ENCODE results near the gene NFASC.

Gene NFASC

DNA sequence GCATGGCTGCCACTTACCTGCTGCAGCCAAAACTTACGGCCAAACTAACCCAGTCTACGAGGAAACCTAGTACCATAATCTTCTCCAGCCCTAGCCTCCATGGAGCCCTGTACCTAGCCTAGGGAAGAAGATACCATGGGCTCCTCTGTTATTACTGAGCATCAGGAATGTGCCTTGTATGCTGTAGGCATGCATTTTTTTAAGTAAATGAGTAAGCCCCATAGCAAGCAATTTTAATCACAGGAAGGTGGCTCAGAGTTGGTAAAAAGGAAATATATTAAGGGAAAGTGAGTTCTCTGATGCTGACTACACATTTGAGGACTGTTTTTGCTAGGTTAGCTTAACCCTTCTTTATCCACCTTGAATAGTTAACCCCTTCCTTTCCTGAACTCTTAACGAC, 21.2 kb downstream of the NFASC start:
- DNase-seq: peak; percentile 43

DNA sequence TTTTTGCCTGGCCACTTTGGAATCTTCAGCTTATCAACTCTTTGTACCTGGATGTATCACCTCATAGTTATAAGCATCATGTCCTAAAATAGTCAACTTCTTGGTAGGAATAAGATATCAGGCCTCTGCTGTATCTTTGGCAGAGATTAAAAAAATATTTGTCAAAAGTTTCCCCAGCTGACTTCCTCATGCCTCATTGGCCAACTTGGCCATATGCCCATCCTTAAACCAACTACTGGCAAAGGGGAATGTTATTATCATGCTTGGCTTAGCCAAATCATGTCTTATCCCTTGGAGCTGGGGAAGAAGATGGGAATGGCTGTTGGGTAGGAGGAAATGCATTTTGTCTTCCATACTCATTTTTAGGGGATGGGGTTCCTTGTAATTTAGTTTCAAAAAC, 23.4 kb downstream of the NFASC start:
- DNase-seq: no peak

DNA sequence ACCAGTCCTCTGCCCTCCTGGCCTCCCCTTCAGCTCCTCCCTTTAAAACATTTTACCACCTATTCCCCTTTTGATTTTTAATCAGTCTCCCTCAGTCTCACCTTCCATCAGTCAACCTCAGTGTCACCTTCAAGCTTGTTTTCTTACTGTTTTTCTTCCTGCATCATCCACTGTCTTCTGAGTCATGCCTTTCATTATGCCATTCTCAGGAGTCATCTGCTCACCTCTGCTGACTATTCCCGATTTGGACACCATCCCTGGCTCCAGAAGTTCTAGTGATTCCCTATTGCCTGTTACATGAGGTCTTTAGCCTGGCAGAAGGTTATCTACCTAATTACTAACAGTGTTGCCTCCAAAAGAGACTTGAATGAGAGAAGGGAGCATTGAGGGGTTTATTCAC, 23.9 kb downstream of the NFASC start:
- DNase-seq: no peak

DNA sequence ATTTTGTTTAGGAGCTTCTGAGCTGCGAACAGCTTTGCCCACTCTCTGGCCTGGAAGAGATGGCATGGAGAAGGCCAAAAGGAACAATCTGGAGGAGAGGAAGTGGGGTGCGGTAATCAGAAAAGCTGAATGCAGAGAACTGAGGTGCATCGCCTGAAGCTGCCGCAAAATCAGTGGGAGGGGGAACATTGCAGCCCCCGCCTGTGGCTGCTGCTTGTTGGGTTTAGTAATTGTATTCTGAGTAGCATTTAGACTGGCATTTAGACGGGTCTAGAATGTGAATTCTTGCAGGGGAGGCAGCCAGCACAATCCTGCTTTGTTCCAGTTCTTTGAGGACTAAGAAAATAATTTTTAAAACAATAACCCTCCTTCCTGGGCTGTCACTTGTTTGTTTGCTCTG, 25.4 kb downstream of the NFASC start:
- no peak for DNase-seq

DNA sequence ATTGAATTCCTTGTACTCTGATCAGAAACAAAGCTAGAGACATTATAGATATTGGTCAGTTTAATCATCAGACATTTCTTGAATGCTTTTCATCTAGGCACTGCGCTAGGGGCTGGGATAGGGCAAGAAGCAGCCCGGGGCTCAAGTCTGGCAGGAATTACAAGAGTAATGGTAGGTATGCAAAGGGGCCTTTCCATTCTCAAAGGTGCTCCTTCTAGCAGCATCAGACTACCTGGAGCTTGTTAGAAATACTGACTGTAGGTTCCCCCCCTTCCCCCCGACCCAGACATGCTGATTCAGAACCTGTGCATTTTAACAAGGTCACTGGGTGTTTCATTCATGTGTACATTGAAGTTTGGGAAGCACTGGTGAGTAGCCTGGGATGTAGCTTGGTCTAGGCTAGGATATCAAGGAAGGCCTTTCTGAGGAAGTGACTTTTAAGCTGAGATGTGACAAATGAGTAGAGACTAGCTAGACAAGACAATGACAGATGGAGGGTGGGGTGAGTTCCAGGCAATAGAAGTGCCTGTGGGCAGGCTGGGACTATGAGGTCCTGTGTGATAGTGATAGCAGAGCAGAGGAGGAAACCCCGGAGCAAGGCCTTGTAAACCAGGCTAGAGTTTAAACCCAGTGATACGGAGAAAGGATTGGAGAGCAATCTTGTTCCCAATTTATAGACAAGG, 26.3 kb downstream of the NFASC start:
- no peak for DNase-seq

DNA sequence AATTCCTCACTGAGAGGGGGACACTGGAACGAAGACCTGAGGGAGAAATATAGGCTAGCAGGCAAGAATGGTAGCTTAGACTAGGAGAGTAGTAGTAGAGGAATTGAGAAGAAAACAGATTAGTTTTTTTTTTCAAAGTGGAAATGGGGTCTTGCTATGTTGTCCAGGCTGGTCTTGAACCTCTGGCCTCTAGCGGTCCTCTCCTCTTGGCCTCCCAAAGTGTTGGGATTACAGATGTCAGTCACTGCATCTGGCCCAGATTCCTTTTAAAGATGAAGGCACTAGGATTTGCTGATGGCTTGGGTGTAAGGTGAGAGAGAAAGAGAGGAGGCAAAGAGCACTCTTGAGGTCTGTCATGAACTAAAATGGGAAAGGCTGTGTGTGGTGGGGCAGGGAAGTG, 30.1 kb downstream of the NFASC start:
- no peak for DNase-seq

DNA sequence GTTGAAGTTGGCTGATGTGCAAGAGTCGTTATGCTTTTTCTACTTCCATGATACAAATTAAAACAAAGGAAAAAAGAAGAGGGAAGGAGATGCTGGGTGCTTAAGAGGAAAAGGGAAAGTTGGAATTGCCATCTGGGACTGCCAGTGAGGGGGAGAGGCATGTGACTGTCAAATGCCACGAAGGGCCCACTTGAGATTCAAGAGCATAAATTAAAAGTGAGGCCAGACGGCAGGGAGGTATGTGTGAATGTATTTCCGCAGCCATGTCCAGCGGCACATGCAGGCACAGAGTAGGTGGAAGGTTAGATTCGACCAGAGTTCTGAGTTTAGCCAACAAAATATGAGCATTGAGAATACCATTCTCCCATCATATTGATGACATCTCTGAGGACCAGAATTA, 32.0 kb downstream of the NFASC start:
- DNase-seq: no peak

DNA sequence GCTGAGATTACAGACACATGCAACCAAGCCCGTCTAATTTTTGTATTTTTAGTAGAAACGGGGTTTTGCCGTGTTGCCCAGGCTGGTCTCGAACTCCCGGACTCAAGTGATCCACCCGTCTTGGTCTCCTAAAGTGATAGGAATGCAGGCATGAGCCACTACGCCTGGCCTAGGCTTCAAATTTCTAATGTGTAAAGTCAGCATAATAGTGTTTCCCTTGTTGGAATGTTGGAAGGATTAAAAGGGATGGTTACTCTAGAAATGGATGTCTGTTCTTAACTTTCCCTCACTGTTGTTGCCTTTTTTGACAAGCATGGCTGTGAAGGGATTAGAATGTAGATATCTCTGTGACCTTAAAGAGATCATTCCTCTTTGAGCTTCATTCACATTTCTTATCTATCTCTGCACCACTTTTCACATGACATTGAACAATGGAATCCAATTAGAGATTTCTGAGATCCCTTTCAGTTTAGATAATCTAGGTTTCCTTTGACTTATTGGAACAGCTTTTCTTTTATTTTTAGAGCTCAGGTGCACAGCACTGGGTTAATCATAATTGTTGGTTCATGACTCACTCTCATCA, 33.7 kb downstream of the NFASC start:
- DNase-seq: no peak

DNA sequence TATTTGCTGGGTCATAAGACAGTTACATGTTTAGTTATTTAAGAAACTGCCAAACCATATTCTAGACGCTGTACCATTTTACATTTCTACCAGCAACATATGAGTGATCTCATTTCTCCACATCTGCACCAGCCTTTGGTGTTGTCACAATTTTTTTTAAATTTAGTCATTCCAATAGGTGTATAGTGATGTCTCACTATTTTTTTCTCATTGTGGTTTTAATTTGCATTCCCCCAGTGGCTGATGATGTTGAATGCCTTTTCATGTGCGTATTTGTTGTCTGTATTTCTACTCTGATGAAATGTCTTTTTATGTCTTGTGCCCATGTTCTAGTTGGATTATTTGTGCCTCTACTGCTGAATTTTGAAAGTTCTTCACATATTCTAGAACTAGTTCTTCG, 38.4 kb downstream of the NFASC start:
- DNase-seq: peak; percentile 39

DNA sequence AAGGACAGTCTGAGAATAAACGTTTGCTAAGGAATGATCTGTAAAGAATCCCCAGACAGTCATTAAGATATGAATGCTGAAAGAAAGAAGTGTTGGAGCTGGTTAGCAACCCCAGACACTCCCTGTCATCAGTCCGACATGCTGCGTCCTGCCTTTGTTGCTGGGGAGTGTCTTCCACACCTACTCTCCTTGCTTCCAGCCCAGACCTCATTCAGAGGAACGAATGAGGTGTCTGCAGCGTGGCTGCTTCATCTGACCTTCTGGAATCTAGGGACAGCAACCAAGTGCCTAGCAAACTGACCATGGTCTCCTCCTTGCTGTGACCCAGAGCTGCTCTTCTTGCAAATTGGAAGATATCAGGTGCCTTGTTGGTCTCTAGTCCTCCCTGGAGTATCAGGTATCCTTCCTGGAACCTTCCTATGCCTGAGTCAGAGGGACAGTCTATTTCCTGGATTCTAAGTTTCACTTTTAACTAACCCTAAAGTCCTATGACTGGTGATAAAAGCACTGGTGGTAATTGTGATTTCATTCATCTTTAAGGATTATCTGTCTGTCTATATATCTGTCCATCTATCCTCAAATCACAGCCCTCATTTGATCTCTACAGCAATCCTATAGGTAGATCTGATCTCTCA, 45.3 kb downstream of the NFASC start:
- DNase-seq: no peak

DNA sequence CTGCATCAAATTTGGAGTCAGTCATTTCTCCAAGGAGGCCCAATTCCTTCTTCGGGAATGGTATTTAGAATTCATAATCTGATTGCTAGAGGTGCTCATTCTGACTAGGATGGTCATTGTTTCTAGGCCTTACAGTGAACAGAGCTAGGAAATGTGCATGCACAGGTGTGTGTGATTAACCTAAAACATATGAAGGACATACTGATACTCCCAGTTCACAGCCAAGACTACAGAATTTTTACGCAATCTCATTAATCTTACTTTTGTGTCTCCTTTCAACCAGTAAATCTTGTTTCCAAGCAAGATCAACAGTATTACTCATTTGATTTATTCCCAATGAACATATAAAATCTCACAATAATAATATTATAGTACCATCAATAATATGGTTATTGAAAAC, 47.1 kb downstream of the NFASC start:
- DNase-seq: no peak

DNA sequence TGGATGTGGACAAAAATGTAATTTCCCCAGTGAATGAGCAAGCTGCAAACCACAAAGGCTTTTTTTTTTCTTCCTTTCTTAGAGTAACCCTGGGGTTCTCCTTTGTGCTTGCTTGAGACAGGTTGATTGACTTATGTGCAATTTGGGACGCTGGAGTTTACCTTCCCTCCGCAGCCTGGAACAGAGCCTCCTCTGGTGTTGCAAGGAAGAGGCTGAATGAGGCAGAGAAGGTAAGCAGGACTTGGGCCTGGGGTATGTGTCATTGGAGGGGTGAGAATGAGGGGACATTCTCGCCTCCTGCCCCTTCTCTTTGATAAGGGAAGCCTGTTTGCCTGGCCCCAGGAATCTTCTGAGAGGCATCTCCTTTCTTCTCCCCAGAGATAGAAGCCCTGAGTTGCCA, 49.8 kb downstream of the NFASC start:
- DNase-seq: no peak

DNA sequence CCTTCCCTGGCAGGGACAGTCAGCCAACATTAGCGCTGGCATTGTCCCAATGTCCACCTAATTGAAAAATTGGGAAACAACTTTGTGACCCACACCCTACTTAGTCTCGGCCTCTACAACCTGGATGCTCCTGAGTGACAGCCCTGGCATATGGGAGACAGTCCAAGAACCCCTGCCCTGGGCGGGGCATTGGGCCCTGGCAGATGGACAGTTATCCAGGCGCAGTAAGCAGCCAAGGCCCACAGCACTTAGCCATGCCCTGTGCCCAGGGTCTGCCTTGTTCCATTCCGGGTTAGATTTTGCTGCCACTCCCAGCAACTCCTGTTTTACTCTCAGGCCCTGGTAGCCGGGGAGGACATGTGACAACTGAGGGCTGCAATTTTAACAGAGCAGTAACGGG, 50.3 kb downstream of the NFASC start:
- no peak for DNase-seq

DNA sequence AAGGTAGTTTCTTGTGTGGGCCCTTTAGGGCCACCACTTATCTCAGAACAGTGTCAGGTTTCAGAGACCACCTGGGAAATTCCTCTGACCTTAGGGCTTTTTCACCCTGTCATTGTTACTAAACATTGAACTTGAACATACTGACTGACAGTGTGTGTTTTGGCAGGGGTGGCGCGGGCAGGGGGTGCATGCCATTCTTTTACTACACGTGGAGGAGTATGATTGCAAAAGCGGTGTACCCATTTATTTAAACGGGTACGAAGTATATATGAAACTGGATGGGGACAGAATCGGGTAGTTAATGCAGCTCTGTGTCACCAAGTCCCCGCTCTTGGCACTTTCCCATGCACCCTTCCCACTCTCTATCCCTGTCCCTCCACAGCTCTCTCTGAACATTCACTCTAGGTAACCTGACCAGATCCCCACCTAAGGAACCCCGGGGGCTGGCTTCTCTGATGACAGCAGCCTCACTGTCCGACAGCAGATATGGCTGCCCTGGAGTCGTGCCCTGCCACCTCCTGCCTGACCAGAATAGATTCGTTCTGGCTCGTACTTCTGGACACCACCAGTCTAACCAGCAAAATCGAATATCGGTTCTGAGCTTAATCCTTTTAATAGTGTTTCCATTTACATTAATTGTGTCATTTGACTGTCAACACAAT, 51.3 kb downstream of the NFASC start:
- DNase-seq: no peak

DNA sequence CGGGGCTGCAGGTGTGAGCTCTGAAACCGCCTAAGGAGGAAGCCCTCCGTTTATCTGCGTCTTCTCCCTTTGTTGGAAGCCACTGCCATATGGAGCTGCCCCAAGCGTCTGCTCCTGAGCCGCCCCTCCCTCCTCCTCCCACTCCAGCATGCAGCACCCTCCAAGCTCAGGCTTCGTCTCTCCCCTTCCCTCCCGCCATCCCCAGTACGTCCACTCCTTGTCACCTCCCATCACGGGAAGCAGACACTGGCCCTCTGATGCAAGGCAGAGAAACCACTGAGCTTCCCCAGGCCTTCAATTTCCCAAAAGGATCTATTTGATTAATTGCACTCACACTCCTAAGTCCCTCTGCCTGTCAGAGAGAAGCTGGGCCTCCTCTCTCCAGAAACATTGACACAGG, 52.5 kb downstream of the NFASC start:
- DNase-seq: no peak

DNA sequence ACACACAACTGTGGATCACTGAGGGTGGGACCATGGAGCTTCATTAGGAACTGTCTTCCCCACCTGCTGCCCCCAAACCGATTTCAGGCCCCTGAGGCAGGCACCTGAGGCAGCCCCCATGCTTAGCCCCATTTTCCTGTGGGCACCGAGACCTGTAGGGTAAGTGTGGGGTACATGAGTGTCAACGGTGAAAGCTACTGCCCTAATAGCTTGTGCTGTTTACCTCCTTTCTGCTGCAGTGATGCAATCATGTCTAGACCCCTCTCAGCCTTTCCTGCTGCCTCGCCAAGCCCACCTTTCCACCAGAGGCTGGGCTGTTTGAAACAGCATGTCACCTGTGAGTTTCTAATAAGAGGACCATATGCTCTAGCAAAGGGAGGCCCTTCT, 53.0 kb downstream of the NFASC start:
- DNase-seq: no peak

DNA sequence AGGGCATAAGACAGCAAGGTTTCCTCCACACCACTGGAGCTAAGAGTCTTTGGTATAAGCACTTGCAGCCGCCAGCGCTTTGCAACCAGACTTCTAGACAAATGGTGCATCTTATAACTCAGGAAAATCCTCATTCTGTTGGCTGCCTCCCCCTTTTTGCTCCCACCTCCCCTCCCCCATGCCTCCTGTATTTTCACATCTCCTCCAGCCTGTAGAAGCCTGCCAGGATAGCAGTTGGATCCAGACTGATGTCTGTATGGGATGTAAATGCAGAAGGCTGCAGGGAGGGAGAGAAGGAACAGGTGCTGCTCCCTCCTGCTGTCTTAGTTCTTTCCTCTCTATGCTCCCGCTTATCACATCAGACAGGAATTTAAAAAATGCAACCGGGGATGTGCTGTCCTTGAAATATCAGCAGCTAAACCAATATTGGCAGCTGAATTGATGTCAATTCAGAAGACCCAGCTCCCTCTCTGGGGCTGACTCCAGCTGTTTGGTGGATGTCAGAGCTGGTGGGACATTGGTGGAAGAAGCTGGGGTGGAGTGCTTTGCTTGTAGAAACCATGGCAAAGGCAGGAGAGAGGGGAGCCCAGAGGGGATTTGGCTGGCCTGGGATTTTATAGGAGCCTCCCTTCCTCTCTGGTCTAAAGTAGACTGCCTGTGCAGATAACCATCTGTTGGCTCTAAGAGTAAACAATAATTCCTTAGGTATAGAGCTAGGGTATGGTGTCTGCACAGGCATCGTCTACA, 53.5 kb downstream of the NFASC start:
- peak; percentile 44 for DNase-seq

DNA sequence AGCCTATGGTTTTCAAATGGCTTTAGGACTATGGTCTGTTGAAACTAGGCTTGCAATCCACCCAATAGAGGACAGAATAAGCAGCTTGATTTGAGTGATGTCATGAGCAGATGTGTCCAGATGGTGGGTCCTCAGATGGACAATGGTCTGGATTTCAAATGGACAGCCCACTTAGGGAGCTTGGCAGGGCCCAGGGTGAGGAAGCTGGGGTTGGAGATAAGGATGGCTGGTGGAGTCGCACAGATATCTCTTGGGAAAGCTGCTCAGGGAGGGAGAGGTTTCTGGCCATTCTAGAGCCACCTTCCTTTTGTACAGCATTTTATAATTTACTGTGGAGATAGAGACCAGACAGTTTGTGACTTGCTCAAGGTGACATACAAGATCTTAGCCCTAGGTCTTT, 55.0 kb downstream of the NFASC start:
- DNase-seq: no peak

DNA sequence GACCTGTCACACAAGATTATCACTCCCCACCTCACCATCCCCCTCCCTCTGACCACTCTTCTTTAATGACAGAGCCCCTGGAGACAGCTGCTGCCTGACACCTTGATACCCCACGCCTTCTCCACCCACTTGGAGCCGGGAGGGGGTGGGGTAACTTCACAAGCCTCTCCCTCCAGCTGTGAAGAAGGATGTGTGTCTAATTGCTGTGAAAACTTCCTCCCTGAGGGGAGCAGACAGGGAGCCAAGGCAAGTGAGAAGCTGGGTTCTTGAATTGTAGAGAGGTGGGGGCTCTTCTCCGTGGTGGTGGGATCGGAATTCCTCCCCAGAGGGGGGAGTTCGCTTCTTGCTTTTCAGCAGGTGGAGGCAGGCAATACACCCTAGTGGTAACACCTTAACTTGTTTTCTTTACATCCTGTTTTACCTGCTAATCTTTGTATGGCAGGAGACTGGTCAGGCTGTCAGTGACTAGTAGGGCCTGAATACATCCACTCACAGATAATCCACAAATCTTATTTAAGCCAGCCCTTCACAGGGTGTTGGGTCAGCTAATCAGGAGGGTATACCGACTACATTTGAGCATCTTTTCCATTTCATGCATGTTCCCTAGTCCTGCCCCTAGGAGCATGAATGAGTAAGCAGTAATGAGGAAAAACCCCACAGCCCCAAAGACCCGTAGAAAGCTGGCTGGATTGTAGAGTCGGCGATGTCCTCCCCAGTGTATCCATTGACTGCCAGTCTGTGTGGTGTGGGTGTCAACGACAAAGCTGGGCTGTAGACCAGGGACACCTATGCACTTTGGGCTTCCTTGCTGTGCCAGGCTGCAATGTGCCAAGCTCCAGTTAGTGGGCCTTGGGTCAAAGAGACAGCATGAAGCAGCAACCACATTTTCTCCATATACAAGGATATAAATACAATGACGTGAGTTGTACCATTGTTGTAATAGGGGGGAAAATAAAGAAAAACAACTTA, 57.3 kb downstream of the NFASC start:
- no peak for DNase-seq

DNA sequence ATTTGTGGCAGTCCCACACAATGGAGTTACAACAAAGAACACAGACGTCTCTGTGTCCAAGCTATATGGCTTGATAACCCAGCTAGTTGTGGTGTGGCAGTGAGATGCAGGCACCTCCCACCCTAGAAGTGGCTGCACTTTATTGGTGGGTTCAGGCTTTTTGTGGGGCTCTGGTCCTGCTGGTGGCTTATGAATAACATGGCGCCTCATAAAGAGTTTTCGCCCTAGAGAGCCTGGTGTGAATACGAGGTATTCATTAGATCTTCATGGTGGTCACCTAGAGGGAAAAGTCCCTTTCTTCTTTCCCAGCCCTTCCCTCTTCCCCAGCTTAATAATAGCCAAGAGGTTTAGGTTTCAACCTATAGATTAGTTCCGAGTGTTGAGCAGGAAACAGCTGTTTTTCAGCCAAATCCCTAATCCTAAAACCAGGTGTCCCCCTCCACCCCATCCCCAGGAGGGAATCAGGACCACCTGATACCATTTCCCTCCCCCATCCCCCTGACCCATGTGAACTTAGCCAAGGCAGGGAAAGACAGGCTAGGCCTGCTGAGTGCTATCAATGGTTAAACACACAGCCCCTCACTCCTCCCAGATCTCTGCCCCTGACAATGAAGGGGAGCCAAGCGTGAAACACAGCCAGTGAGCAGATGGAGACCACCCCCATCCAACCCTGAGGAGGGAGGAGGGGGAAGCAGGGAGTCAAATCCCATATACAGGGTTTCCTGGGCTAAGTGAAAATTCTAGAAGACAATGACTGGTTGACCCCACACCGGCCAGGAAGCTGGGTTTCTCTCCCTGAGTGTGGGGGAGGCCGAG, 58.2 kb downstream of the NFASC start:
- no peak for DNase-seq

All from fibroblast of skin of abdomen (primary cell).